Peyer's patch (tissue), 4 donors: Measurements from ENCODE around the gene SMARCB1.
A peak's percentile ranks its signal among the peaks of the same experiment; 100 is the strongest.

Source experiments
- POLR2A ChIP-seq, 2 donors: fragments of 450-650 bp; IDR thresholded peaks; one replicate each; pipeline ENCODE4 v1.5.1; 2017; ENCODE audit warnings: antibody characterized with exemption in 2 of 2, mild to moderate bottlenecking in 2 of 2, moderate library complexity in 2 of 2
- TF ChIP-seq, protein P1 (sequence below), 6 experiments: fragments of 450-650 bp in 4 of 6; fragments of 200-600 bp in 2 of 6; sonication (generic) in 1 of 6; IDR thresholded peaks; one replicate each; pipeline ENCODE4 v1.5.1; 2017 to 2019; ENCODE audit warnings: antibody characterized with exemption in 6 of 6, mild to moderate bottlenecking in 3 of 6, moderate library complexity in 1 of 6

DNA sequence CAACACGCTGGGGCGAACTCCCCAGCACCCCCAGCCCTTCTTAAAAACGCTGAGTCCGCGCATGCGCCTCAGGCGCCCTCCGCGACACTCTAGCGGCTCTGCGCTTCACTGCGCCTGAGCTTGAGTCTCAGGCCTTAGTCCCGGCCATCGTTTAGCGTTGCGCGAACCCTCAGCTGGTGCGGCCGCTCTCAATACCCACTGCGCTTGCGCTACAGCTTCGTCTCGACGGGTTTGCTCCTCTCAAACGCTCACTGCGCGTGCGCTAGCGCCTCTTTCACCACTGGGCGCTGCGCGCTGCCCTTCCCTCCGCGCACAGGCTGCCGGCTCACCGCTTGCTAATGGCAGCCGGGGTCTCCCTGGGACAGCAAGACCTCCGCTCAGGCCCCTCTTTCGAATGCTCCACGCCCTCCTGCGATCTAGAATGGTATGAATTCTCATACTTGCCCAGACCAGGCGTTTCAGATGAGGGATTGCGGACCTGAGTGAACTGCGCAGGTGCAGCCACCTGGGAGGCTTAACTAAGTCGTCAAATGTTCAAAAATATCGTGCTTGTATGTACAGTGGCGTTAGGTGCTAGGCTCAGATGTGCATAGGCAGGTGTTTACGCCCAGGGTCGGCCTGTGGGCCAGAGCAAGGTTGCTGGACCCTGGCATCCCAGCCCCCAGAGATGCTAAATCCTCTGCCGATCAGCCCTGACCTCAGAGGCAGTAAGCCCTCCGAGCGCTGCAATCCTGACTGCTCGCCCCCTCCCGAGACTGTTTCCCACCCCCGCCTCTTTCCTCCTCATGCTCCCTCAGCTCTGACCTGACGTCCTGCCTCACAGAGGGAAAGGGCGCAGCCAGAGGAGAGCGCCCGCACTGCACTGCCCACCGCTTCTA is 71.1 kb downstream of the SMARCB1 start, which contains the start of gene SLC2A11:
- TF ChIP-seq, protein P1, sequence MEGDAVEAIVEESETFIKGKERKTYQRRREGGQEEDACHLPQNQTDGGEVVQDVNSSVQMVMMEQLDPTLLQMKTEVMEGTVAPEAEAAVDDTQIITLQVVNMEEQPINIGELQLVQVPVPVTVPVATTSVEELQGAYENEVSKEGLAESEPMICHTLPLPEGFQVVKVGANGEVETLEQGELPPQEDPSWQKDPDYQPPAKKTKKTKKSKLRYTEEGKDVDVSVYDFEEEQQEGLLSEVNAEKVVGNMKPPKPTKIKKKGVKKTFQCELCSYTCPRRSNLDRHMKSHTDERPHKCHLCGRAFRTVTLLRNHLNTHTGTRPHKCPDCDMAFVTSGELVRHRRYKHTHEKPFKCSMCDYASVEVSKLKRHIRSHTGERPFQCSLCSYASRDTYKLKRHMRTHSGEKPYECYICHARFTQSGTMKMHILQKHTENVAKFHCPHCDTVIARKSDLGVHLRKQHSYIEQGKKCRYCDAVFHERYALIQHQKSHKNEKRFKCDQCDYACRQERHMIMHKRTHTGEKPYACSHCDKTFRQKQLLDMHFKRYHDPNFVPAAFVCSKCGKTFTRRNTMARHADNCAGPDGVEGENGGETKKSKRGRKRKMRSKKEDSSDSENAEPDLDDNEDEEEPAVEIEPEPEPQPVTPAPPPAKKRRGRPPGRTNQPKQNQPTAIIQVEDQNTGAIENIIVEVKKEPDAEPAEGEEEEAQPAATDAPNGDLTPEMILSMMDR (IDR thresholded peaks at IDR 0.05) = peak in 5 of 6 experiments; percentile 23 to 60 (median 47)
- TF ChIP-seq POLR2A (IDR thresholded peaks at IDR 0.05) = peak; percentile 75 to 76
